Measurements from ENCODE around the gene SDC1.

GRCh38 chr2:20191714-20192569 lies 33.0 kb downstream of the SDC1 start:
- TF ChIP-seq, protein P1, sequence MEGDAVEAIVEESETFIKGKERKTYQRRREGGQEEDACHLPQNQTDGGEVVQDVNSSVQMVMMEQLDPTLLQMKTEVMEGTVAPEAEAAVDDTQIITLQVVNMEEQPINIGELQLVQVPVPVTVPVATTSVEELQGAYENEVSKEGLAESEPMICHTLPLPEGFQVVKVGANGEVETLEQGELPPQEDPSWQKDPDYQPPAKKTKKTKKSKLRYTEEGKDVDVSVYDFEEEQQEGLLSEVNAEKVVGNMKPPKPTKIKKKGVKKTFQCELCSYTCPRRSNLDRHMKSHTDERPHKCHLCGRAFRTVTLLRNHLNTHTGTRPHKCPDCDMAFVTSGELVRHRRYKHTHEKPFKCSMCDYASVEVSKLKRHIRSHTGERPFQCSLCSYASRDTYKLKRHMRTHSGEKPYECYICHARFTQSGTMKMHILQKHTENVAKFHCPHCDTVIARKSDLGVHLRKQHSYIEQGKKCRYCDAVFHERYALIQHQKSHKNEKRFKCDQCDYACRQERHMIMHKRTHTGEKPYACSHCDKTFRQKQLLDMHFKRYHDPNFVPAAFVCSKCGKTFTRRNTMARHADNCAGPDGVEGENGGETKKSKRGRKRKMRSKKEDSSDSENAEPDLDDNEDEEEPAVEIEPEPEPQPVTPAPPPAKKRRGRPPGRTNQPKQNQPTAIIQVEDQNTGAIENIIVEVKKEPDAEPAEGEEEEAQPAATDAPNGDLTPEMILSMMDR (IDR thresholded peaks at IDR 0.05), result no peak
- no peak for TF ChIP-seq EP300 (IDR thresholded peaks at IDR 0.05; ENCODE audit: low read depth)
- TF ChIP-seq POLR2A (IDR thresholded peaks at IDR 0.05), result no peak
- no peak for TF ChIP-seq POLR2AphosphoS5 (IDR thresholded peaks at IDR 0.05)
